GM19324 (cell line): ENCODE measurements around the gene GRIA3.
"Not testable (repeated sequence)": the region's sequence is repeated elsewhere in the genome, so short reads cannot be mapped to it uniquely, and the experiment has no call there.

ENCODE experiments used
- ATAC-seq: cut with Tn5 transposase; IDR thresholded peaks from one replicate; pipeline ENCODE4 v1.9.1; 2021; ENCODE audit warnings: mild to moderate bottlenecking, moderate library complexity; ENCODE audit not compliant: unreplicated experiment, low FRiP score

Gene GRIA3

DNA sequence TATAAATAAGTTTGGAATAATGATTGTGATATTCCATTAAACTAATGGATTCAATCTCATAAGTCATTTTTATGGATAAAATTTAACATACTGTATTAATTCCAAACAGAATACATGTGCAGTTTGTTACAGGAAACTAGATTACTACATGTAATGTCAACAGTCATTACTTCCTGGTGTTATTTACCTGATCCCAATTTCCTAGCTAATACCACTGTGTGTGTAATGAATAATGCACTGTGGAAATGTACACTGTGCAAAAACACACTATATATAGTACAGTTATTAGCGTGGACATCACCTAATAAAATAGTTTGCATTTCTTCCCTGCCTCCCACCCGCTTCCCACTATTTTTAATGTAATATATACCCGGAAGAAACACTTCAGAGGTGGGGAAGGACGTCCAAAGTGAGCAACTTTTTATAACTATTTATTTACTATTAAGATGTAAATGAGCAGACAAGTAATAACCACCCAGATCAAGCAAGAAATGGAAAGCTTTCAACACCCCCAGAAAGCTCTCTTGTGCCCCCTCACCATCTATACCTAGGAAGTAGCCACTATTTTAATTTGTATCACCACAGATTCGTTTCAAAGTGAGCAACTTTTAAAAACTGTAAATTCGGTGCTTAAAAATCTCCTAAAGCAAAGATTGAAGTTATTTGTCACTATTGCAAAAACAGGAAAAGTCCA is 329.7 kb downstream of the GRIA3 start:
- no peak for ATAC-seq

DNA sequence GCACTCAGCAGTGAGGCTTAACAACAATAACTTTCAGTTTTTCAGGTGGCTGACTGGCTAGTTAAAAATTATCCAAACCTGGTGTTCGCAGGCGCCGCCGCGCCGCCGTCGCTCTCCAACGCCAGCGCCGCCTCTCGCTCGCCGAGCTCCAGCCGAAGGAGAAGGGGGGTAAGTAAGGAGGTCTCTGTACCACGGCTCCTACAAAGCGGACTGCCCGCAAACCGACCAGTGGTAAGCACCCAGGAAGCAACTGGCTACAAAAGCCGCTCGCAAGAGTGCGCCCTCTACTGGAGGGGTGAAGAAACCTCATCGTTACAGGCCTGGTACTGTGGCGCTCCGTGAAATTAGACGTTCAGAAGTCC is 330.2 kb downstream of the GRIA3 start:
- ATAC-seq = not testable (repeated sequence)

DNA sequence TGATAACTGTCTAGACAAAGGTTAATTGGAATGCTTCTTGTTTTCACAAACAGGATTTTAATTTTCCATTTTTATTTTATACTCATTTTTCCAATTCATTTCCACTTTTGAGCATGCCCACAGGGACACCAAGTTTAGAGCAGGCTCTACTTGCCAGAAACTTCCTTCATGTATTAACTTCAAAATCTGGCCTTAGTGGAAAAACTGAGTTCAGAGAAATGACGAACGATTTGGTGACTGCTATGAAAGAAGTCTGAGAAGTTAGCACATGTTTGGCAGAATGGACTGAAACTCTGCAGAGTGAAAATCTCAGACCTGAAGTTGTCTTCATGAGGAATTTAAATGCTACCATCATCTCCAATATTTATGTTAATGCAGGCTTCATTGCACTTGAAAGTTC is 334.7 kb downstream of the GRIA3 start:
- no peak for ATAC-seq

DNA sequence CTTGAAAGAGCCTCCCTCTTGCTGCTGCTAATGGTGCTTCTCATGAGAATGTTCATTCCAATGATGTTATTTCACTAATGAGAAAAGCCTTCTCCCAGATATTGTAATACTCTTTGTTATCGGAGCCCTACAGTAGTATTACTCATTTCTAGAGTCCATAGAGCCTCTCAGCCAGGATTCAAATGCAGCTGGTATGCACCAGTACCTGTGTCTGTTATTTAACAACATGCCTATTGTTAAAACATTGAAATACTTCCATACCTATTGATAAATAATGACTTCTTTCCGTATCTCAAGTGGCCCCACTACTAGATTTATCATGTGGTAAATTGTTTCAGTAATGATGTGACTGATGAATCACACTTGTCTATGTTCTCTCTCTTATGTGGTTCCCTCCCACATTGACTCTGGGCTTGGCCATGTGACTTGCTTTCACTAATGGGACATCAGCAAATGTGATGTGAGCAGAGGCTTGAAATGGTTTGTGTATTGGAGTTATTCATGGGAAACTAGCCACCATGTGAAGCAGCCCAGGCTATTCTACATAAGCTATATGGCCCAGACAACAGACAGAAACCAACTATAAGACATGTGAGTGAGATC is 341.1 kb downstream of the GRIA3 start:
- no peak for ATAC-seq

DNA sequence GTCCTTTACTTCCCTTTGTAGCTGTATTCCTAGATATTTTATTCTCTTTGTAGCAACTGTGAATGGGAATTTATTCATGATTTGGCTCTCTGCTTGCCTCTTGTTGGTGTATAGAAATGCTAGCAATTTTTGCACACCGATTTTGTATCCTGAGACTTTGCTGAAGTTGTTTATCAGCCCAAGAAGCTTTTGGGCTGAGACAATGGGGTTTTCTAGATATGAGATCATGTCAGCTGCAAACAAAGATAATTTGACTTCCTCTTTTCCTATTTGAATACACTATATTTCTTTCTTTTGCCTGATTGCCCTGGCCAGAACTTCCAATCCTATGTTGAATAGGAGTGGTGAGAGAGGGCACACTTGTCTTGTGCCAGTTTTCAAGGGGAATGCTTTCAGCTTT is 346.6 kb downstream of the GRIA3 start:
- ATAC-seq = not testable (repeated sequence)
